Measurements from ENCODE around the gene UBA3.

The UBA3 gene

GRCh38 chr3:69020424-69020823 is 59.7 kb downstream of the UBA3 start:
- DNase-seq (ENCODE audit: low read depth, low spot score) = no peak
- in situ Hi-C loops (cut with HindIII; ENCODE audit: low sequenced_read_pairs) = no loop called here
- no peak for TF ChIP-seq CTCF (IDR thresholded peaks at IDR 0.05; ENCODE audit: low read depth, low read length)
- no peak overlapping the region for H3K4me3 ChIP-seq (ENCODE audit: low read depth, low read length)

GRCh38 chr3:69016901-69017300 is 63.3 kb downstream of the UBA3 start:
- DNase-seq (ENCODE audit: low read depth, low spot score) = no peak
- no peak for TF ChIP-seq CTCF (IDR thresholded peaks at IDR 0.05; ENCODE audit: low read depth, low read length)
- in situ Hi-C loops (cut with HindIII; ENCODE audit: low sequenced_read_pairs) = no loop called here

GRCh38 chr3:69016102-69016501 is 64.1 kb downstream of the UBA3 start:
- no peak overlapping the region for H3K4me3 ChIP-seq (ENCODE audit: low read depth, low read length)
- DNase-seq (ENCODE audit: low read depth, low spot score) = no peak
- in situ Hi-C loops (cut with HindIII; ENCODE audit: low sequenced_read_pairs) = no loop called here
- TF ChIP-seq CTCF (IDR thresholded peaks at IDR 0.05; ENCODE audit: low read depth, low read length) = no peak

More at GRCh38 chr3:69016901-69017300, 63.3 kb downstream of the UBA3 start:
- no peak overlapping the region for H3K4me3 ChIP-seq (ENCODE audit: low read depth, low read length)

GRCh38 chr3:69014022-69014580 is 66.1 kb downstream of the UBA3 start:
- no peak for DNase-seq (ENCODE audit: low read depth, low spot score)
- in situ Hi-C loops (cut with HindIII; ENCODE audit: low sequenced_read_pairs) = no loop called here
- TF ChIP-seq CTCF (IDR thresholded peaks at IDR 0.05; ENCODE audit: low read depth, low read length) = no peak
- H3K4me3 ChIP-seq (ENCODE audit: low read depth, low read length) = peak overlapping the region; percentile 56

GRCh38 chr3:69013253-69014021 is 66.7 kb downstream of the UBA3 start, which contains the start of gene EOGT:
EOGT (minus strand) TSS chr3:69013684; CDS start chr3:69009846, 3,838 bp downstream.
- in situ Hi-C loops (cut with HindIII; ENCODE audit: low sequenced_read_pairs) = no loop called here
- peak within 1 kb of the TSS; percentile 56 for H3K4me3 ChIP-seq (ENCODE audit: low read depth, low read length)
- peak; percentile 65 for TF ChIP-seq CTCF (IDR thresholded peaks at IDR 0.05; ENCODE audit: low read depth, low read length)
- peak; percentile 89 for DNase-seq (ENCODE audit: low read depth, low spot score)

- peak overlapping the region; percentile 56 for H3K4me3 ChIP-seq (ENCODE audit: low read depth, low read length)
- in situ Hi-C loops (cut with HindIII; ENCODE audit: low sequenced_read_pairs) = no loop called here
- no peak for TF ChIP-seq CTCF (IDR thresholded peaks at IDR 0.05; ENCODE audit: low read depth, low read length)
- DNase-seq (ENCODE audit: low read depth, low spot score) = peak; percentile 52
These were observed 67.3 kb downstream of the UBA3 start for GRCh38 chr3:69012800-69013252.

Data from astrocyte of the spinal cord (primary cell).